ENCODE measurements around the gene NDUFA13.

NDUFA13 gene

GRCh38 chr19:19513682-19514081 is 2.3 kb upstream of the NDUFA13 start:
- no peak overlapping the region for H3K4me3 ChIP-seq (replicated peaks; ENCODE audit: low read depth, low read length)
- no peak for DNase-seq (ENCODE audit: extremely low read depth, low read depth)
- no peak for TF ChIP-seq CTCF (IDR thresholded peaks at IDR 0.05; ENCODE audit: low read depth, low read length, missing control alignments)

DNA sequence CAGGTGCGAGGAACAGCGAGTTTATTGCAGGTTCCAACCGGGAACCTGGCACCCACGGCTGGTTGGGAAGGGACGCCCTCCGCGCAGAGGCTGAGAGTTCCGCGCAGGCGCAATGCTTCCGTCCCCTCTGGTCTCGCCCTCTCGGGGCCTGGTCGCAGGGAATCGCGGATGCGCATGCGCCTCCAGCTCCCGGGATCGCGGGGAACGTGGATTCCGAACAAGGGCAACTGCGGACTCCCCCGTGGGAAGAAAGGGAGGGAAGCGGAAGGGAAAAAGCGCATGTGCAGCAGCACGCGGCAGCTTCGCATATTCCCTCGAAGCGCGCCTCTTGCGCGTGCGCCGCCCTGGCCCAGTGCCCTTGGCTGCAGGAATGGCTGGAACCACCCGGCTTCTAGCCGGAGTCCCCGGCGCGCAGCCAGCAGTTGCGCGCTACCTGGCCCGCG is 1.8 kb upstream of the NDUFA13 start:
- no peak for DNase-seq (ENCODE audit: extremely low read depth, low read depth)
- no peak overlapping the region for H3K4me3 ChIP-seq (replicated peaks; ENCODE audit: low read depth, low read length)
- TF ChIP-seq CTCF (IDR thresholded peaks at IDR 0.05; ENCODE audit: low read depth, low read length, missing control alignments): no peak

- no peak for DNase-seq (ENCODE audit: extremely low read depth, low read depth)
- TF ChIP-seq CTCF (IDR thresholded peaks at IDR 0.05; ENCODE audit: low read depth, low read length, missing control alignments): no peak
- H3K4me3 ChIP-seq (replicated peaks; ENCODE audit: low read depth, low read length): peak within 1 kb of the TSS; percentile 95
These were observed 964 bp upstream of the NDUFA13 start, which contains the start of gene TSSK6 for GRCh38 chr19:19514881-19515641. Gene TSSK6, minus strand, starts transcription at chr19:19515548. Its CDS starts 121 bp downstream, at chr19:19515427.

DNA sequence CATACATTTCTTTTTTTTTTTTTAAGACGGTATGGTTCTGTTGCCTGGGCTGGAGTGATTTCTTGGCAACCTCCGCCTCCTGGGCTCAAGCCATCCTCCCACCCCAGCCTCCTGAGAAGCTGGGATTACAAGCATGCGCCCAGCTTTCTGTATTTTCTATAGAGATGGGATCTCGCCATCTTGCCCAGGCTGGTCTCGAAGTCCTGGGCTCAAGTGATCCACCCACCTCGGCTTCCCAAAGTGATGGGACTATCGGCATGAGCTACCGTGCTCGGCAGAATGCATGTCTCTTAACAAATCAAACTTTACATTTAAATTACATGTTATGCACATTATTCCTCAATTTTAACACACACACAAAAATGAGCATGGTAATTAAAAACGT is 1.2 kb downstream of the NDUFA13 start:
- no peak for TF ChIP-seq CTCF (IDR thresholded peaks at IDR 0.05; ENCODE audit: low read depth, low read length, missing control alignments)
- peak overlapping the region; percentile 95 for H3K4me3 ChIP-seq (replicated peaks; ENCODE audit: low read depth, low read length)
- DNase-seq (ENCODE audit: extremely low read depth, low read depth): no peak

DNA sequence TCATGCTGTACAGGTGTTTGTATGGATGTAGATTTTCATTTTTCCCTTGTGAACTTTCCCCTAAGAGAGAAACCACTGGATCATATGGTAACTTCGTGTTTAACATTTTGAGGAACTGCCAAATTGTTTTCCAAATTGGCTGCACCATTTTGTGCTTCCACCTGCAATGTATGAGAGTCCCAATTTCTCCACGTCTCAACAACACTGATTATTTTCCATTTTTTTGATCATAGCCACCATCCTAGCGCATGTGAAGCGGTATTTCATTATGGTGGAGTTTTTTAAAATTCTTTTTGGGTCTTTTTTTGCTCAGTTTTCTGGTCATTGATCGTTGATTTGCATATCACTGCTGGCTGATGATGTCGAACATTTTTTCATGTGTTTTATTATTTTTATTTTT is 5.0 kb downstream of the NDUFA13 start:
- TF ChIP-seq CTCF (IDR thresholded peaks at IDR 0.05; ENCODE audit: low read depth, low read length, missing control alignments): no peak
- no peak for DNase-seq (ENCODE audit: extremely low read depth, low read depth)
- no peak overlapping the region for H3K4me3 ChIP-seq (replicated peaks; ENCODE audit: low read depth, low read length)

DNA sequence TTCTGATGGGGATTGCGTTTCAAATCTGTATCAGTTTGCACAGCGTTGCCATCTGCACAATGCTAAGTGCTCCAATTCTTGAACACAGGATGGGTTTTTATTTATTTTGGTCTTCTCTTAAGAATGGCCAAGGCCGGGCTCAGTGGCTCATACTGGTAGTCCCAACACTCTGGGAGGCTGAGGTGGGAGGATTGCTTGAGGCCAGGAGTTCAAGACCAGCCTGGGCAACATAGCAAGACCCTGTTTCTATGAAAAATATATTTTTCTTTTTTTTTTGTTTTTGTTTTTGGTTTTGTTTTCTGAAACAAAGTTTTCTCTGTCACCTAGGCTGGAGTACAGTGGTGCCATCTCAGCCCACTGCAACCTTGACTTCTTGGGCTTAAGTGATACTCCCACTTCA is 7.2 kb downstream of the NDUFA13 start:
- no peak overlapping the region for H3K4me3 ChIP-seq (replicated peaks; ENCODE audit: low read depth, low read length)
- no peak for DNase-seq (ENCODE audit: extremely low read depth, low read depth)
- TF ChIP-seq CTCF (IDR thresholded peaks at IDR 0.05; ENCODE audit: low read depth, low read length, missing control alignments): no peak
